GM19023 (cell line): ENCODE measurements around the gene C3orf52.
"Not testable (repeated sequence)": the region's sequence is repeated elsewhere in the genome, so short reads cannot be mapped to it uniquely, and the experiment has no call there.

ENCODE experiments used
- ATAC-seq: cut with Tn5 transposase; IDR thresholded peaks from one replicate; pipeline ENCODE4 v1.9.1; 2021; ENCODE audit warnings: mild to moderate bottlenecking, moderate library complexity; ENCODE audit not compliant: unreplicated experiment

C3orf52 gene

GRCh38 chr3:112086076-112086854, at the start of gene C3orf52:
TSS of gene C3orf52 (plus strand) at chr3:112086389. CDS start at chr3:112086408, 19 bp downstream.
- peak; percentile 95 for ATAC-seq

- not testable (repeated sequence) for ATAC-seq
Measured at GRCh38 chr3:112037194-112037593, 49.0 kb upstream of the C3orf52 start.

- ATAC-seq: no peak
Measured at GRCh38 chr3:112038863-112039262, 47.3 kb upstream of the C3orf52 start.

GRCh38 chr3:112041321-112041720, 44.9 kb upstream of the C3orf52 start:
- no peak for ATAC-seq

- no peak for ATAC-seq
Measured at GRCh38 chr3:112042842-112043280, 43.3 kb upstream of the C3orf52 start.

GRCh38 chr3:112043621-112044201, 42.5 kb upstream of the C3orf52 start:
- ATAC-seq: peak; percentile 91

GRCh38 chr3:112046599-112046998, 39.6 kb upstream of the C3orf52 start:
- no peak for ATAC-seq

- no peak for ATAC-seq
Measured at GRCh38 chr3:112047264-112047663, 38.9 kb upstream of the C3orf52 start.

GRCh38 chr3:112048911-112049310, 37.3 kb upstream of the C3orf52 start:
- ATAC-seq: no peak

GRCh38 chr3:112053229-112053628, 33.0 kb upstream of the C3orf52 start:
- ATAC-seq: no peak

GRCh38 chr3:112056451-112056929, 29.7 kb upstream of the C3orf52 start:
- ATAC-seq: no peak

- ATAC-seq: no peak
Measured at GRCh38 chr3:112059497-112059896, 26.7 kb upstream of the C3orf52 start.

- ATAC-seq: no peak
Measured at GRCh38 chr3:112061152-112061551, 25.0 kb upstream of the C3orf52 start.

GRCh38 chr3:112072387-112073060, 13.7 kb upstream of the C3orf52 start:
- not testable (repeated sequence) for ATAC-seq

GRCh38 chr3:112074006-112074405, 12.2 kb upstream of the C3orf52 start:
- no peak for ATAC-seq

GRCh38 chr3:112074616-112075497, 11.3 kb upstream of the C3orf52 start:
- ATAC-seq: peak; percentile 92

GRCh38 chr3:112078125-112079083, 7.8 kb upstream of the C3orf52 start:
- ATAC-seq: no peak

- ATAC-seq: no peak
Measured at GRCh38 chr3:112083239-112083638, 3.0 kb upstream of the C3orf52 start.

- no peak for ATAC-seq
Measured at GRCh38 chr3:112084980-112085705, 1.0 kb upstream of the C3orf52 start.
